Thoracic aorta (tissue), 2 donors: ENCODE data around the gene MGAT5B. TPM values are rescaled to one million over a fixed set of nuclear protein-coding genes. Genes with fewer than 3 reads are reported as not detected.

ENCODE experiments used
- ATAC-seq: fragments of 150-250 bp; one replicate; pipeline ENCODE4 v1.8.0; 2017; ENCODE audit warnings: low read depth; ENCODE audit not compliant: insufficient number of reproducible peaks, low FRiP score
- DNase-seq: peaks from one replicate; pipeline ENCODE4 v3.0.0-alpha.2; 2020; ENCODE audit warnings: low spot score
- H3K27ac ChIP-seq, 2 donors: fragments of 200-600 bp; sonication (generic); 1 replicate in 1 of 2; 2 replicates in 1 of 2; pipeline ENCODE4 v1.5.1; 2016; ENCODE audit warnings: mild to moderate bottlenecking in 2 of 2, moderate library complexity in 2 of 2
- H3K27me3 ChIP-seq: fragments of 200-600 bp; sonication (generic); replicated peaks from 2 replicates; pipeline ENCODE4 v1.6.0; 2016; ENCODE audit warnings: mild to moderate bottlenecking; ENCODE audit not compliant: insufficient read depth
- H3K36me3 ChIP-seq: fragments of 200-600 bp; sonication (generic); one replicate; pipeline ENCODE4 v1.5.1; 2016
- H3K4me1 ChIP-seq, 2 donors: fragments of 200-600 bp; sonication (generic); 1 replicate in 1 of 2; 2 replicates in 1 of 2; pipeline versions ENCODE4 v1.5.1 to v1.6.0; 2016; ENCODE audit warnings: low read depth in 2 of 2, mild to moderate bottlenecking in 1 of 2; ENCODE audit not compliant: control insufficient read depth in 1 of 2
- H3K4me3 ChIP-seq: fragments of 200-600 bp; sonication (generic); 2 replicates; pipeline ENCODE4 v1.5.1; 2016; ENCODE audit warnings: mild to moderate bottlenecking
- H3K9me3 ChIP-seq: fragments of 200-600 bp; sonication (generic); 2 replicates; pipeline ENCODE4 v1.5.1; 2016
- total RNA-seq, 2 donors: library from RNA; depleted of rRNA; stranded (reverse); fragments of >200 nt; gene quantifications; one replicate each; pipeline versions ENCODE4 v1.1.0 to v1.2.3, GENCODE V29; 2016
- TF ChIP-seq, protein P1 (sequence below): fragments of 200-600 bp; sonication (generic); IDR thresholded peaks from one replicate; pipeline ENCODE4 v1.5.1; 2019; ENCODE audit warnings: antibody characterized with exemption

MGAT5B gene
- total RNA-seq, 2 donors from 2014 or later, result 0.14 TPM; not detected in 1

DNA sequence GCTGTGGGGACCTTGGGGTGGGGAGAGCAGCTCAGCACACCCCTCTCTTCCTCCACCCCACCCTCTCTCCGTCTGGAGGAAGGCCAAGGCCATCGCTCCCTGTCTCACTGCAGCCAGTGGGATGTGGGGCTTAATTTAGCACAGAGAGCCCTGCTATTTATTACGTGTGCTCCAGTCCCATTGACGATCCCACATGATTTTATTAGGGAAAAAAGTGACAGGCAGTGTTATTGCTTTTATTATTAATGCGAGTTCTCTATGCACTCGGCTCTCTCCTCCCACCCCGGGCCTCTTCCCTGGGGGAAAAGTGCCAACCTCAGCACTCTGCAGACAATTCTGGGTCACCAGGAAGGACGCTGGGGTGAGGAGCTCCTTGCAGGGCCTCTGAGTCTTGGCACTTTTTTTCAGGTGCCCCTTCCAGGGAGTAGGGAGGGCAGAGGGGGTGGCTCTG, 57.3 kb downstream of the MGAT5B start:
- no peaks in the 10 kb centered on the region for H3K9me3 ChIP-seq
- H3K4me1 ChIP-seq, result no peaks in the 10 kb centered on the region
- TF ChIP-seq, protein P1, sequence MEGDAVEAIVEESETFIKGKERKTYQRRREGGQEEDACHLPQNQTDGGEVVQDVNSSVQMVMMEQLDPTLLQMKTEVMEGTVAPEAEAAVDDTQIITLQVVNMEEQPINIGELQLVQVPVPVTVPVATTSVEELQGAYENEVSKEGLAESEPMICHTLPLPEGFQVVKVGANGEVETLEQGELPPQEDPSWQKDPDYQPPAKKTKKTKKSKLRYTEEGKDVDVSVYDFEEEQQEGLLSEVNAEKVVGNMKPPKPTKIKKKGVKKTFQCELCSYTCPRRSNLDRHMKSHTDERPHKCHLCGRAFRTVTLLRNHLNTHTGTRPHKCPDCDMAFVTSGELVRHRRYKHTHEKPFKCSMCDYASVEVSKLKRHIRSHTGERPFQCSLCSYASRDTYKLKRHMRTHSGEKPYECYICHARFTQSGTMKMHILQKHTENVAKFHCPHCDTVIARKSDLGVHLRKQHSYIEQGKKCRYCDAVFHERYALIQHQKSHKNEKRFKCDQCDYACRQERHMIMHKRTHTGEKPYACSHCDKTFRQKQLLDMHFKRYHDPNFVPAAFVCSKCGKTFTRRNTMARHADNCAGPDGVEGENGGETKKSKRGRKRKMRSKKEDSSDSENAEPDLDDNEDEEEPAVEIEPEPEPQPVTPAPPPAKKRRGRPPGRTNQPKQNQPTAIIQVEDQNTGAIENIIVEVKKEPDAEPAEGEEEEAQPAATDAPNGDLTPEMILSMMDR, result no peak
- H3K27me3 ChIP-seq, result no peaks in the 10 kb centered on the region
- no peak overlapping the region for H3K27ac ChIP-seq
- DNase-seq, result no peak
- ATAC-seq, result no peak
- H3K36me3 ChIP-seq, result no peaks in the 10 kb centered on the region
- no peak overlapping the region for H3K4me3 ChIP-seq

DNA sequence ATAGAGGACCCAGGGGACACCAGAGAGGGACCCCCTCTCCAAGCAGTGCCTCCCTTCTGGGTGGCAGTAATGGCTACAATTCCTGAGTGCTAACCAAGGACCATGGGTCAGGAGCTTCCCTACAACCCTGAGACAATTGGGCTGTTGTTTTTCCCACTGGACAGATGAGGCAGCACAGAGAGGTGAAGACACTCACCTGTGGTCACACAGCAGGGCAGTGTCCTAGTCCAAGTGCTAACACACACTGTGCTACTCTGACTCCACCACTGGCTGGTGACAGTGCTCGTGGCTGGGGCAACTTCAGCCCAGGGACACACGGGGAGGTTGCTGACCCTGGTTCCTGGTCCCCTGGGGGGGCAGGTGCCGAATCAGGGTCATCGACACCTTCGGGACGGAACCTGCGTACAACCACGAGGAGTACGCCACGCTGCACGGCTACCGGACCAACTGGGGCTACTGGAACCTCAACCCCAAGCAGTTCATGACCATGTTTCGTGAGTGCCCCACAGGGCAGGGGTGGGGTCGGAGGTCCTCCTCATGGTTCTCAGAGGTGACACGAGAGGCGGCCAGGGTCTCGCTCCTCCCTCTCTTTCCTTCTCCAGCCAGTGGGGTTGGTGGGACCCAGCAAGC, 58.1 kb downstream of the MGAT5B start:
- Histone ChIP-seq H3K36me3 (no peaks in the 10 kb centered on the region), H3K9me3 (no peaks in the 10 kb centered on the region), H3K27ac (no peak overlapping the region), H3K27me3 (no peaks in the 10 kb centered on the region), H3K4me1 (no peaks in the 10 kb centered on the region), H3K4me3 (no peak overlapping the region)
- TF ChIP-seq, protein P1, result no peak
- DNase-seq (no peak), ATAC-seq (no peak)

DNA sequence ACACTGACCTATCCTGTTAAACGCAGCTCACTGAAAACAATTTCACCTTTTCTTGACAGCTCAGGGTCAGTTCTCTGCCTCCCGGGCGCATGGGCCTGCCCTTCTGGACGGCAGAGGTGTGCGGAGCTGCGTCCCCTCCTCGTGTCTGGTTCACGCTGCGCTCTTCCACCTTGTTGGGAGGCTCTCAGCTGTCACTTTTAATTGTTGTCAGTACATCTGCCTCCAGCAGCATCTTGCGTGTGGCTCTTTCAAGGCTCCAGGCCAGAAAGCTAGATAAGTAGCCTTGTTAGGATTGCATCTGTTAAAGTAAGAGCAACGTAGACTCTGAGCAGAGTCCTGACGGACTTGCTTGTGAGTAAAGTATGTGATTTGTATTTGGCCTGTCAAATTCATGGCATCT, 59.4 kb downstream of the MGAT5B start:
- no peak overlapping the region for H3K27ac ChIP-seq
- no peaks in the 10 kb centered on the region for H3K27me3 ChIP-seq
- H3K4me3 ChIP-seq, result no peak overlapping the region
- no peaks in the 10 kb centered on the region for H3K9me3 ChIP-seq
- no peaks in the 10 kb centered on the region for H3K36me3 ChIP-seq
- DNase-seq (no peak), ATAC-seq (no peak)
- H3K4me1 ChIP-seq, result no peaks in the 10 kb centered on the region
- TF ChIP-seq, protein P1, result no peak

DNA sequence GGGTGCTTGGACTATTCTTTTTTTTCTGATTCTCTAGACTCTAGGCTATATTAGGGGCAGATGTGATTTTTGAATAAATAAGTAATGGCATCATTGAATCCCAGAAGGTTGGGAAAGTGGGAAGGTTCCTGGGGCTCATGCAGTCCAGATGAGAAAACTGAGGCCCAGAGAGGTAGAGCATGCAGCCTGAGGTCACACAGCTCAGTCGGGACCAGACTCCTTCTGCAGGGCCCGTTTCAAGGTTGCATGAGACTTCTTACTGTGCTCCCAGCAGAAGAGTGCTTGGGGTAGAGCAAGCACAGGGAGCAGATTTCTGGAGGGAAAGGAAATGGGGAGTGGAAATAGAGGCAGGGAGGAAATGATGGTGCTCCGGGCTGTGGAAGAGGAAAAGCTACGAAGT, 59.8 kb downstream of the MGAT5B start:
- Histone ChIP-seq H3K27me3 (no peaks in the 10 kb centered on the region), H3K9me3 (no peaks in the 10 kb centered on the region), H3K36me3 (no peaks in the 10 kb centered on the region), H3K27ac (no peak overlapping the region), H3K4me3 (no peak overlapping the region), H3K4me1 (no peaks in the 10 kb centered on the region)
- ATAC-seq (no peak), DNase-seq (no peak)
- TF ChIP-seq, protein P1, result no peak

DNA sequence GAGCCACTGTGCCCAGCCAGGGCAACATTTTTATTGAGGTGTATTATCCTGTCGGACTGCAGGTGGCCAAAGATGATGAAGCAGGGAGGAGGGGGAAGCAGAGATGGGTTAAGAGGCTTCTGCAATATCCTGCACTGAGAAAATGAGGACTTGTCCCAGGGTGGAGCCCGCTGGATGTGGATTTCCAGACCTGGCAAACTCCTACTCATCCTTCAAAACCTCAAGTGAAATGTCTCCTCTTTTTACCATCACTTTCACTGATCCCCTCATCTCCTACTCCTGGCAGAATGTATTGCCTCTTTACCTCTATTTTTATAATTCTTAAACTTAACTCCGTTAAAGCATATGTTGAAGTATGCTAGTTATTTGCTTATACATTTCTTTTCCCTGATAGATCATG, 60.9 kb downstream of the MGAT5B start:
- H3K4me1 ChIP-seq, result no peaks in the 10 kb centered on the region
- TF ChIP-seq, protein P1, result no peak
- no peak for ATAC-seq
- no peak for DNase-seq
- no peak overlapping the region for H3K4me3 ChIP-seq
- no peaks in the 10 kb centered on the region for H3K27me3 ChIP-seq
- no peaks in the 10 kb centered on the region for H3K9me3 ChIP-seq
- H3K27ac ChIP-seq, result no peak overlapping the region
- no peaks in the 10 kb centered on the region for H3K36me3 ChIP-seq
